ENCODE results near the gene NABP1.

NABP1 gene

DNA sequence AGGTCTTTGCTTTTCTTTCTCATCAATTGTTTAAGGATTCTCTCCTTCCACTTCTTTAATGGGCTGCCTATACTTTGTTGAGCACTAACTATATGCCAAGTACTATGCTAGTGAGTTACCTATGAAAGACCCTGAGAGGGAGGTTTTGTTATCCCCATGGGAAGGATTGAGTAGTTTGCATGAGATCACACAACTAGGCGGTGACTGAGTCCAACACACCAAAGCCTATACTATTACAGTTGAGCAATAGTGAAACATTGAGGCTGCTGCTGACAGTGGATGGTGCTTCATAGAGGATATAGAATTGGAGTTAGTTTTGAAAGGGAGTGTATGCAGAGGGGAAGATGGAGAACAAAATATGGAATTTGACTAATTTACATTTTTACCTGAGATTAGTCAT, 15.8 kb downstream of the NABP1 start:
- Histone ChIP-seq H3K27me3 (ENCODE audit: insufficient read depth, low read depth) (no peaks in the 10 kb centered on the region), H3K27ac (no peak overlapping the region), H2AFZ (ENCODE audit: low read depth) (no peak overlapping the region), H4K20me1 (ENCODE audit: insufficient read depth) (no peaks in the 10 kb centered on the region), H3K9ac (no peak overlapping the region), H3K36me3 (ENCODE audit: insufficient read depth) (no peaks in the 10 kb centered on the region), H3K4me2 (no peak overlapping the region), H3K4me3 (IDR thresholded peaks at IDR 0.05; ENCODE audit: insufficient read depth, low read depth, low read length) (no peak overlapping the region), H3K79me2 (ENCODE audit: insufficient read depth, low read depth) (no peaks in the 10 kb centered on the region), H3K4me1 (ENCODE audit: low read depth, poor library complexity, severe bottlenecking) (peaks cover 22% of the 10 kb centered on the region)
- TF ChIP-seq, protein P1, sequence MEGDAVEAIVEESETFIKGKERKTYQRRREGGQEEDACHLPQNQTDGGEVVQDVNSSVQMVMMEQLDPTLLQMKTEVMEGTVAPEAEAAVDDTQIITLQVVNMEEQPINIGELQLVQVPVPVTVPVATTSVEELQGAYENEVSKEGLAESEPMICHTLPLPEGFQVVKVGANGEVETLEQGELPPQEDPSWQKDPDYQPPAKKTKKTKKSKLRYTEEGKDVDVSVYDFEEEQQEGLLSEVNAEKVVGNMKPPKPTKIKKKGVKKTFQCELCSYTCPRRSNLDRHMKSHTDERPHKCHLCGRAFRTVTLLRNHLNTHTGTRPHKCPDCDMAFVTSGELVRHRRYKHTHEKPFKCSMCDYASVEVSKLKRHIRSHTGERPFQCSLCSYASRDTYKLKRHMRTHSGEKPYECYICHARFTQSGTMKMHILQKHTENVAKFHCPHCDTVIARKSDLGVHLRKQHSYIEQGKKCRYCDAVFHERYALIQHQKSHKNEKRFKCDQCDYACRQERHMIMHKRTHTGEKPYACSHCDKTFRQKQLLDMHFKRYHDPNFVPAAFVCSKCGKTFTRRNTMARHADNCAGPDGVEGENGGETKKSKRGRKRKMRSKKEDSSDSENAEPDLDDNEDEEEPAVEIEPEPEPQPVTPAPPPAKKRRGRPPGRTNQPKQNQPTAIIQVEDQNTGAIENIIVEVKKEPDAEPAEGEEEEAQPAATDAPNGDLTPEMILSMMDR (conservative IDR thresholded peaks at IDR 0.05; ENCODE audit: low read depth, low read length), result no peak

DNA sequence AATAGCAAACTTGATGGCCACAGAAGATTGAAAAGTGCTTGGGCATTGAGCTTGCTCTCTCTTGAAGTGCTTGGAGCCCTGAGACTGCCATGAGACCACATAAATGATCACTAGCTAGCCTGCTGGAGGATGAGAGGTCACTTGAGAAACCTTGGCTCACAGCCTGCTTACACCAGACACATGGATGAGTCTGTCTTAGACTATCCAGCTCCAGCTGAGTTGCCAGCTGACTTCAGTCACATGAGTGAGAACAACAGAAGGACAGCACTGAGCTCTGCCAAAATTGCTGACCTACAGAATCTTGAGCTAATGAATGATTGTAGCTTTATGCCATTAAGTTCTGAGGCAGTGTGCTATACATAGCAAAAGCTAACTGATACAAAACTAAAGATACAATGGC, 18.1 kb downstream of the NABP1 start:
- Histone ChIP-seq H3K4me1 (ENCODE audit: low read depth, poor library complexity, severe bottlenecking) (peaks cover 2% of the 10 kb centered on the region), H3K4me3 (IDR thresholded peaks at IDR 0.05; ENCODE audit: insufficient read depth, low read depth, low read length) (no peak overlapping the region), H3K4me2 (no peak overlapping the region), H4K20me1 (ENCODE audit: insufficient read depth) (no peaks in the 10 kb centered on the region), H3K27me3 (ENCODE audit: insufficient read depth, low read depth) (no peaks in the 10 kb centered on the region), H2AFZ (ENCODE audit: low read depth) (no peak overlapping the region), H3K9ac (no peak overlapping the region), H3K27ac (no peak overlapping the region), H3K36me3 (ENCODE audit: insufficient read depth) (no peaks in the 10 kb centered on the region), H3K79me2 (ENCODE audit: insufficient read depth, low read depth) (no peaks in the 10 kb centered on the region)
- TF ChIP-seq, protein P1 (conservative IDR thresholded peaks at IDR 0.05; ENCODE audit: low read depth, low read length), result no peak

DNA sequence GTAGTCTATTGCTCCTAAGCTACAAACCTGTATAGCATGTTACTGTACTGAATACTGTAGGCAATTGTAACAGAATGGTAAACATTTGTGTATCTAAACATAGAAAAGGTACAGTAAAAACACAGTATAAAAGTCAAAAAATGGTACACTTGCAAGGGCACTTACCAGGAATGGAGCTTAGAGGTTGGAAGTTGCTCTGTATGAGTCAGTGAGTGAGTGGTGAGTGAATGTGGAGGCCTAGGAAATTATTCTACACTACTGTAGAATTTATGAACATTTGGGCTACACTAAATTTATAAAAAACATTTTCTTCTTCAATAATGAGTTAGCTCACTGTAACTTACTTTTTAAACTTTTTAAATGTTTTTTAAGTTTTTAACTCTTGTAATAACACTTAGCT, 19.0 kb downstream of the NABP1 start:
- H3K27ac ChIP-seq, result no peak overlapping the region
- H3K9ac ChIP-seq, result no peak overlapping the region
- no peak overlapping the region for H3K4me3 ChIP-seq (IDR thresholded peaks at IDR 0.05; ENCODE audit: insufficient read depth, low read depth, low read length)
- H2AFZ ChIP-seq (ENCODE audit: low read depth), result no peak overlapping the region
- TF ChIP-seq, protein P1 (conservative IDR thresholded peaks at IDR 0.05; ENCODE audit: low read depth, low read length), result no peak
- H3K4me2 ChIP-seq, result no peak overlapping the region
- H3K4me1 ChIP-seq (ENCODE audit: low read depth, poor library complexity, severe bottlenecking), result no peaks in the 10 kb centered on the region
- H3K36me3 ChIP-seq (ENCODE audit: insufficient read depth), result no peaks in the 10 kb centered on the region
- no peaks in the 10 kb centered on the region for H3K27me3 ChIP-seq (ENCODE audit: insufficient read depth, low read depth)
- no peaks in the 10 kb centered on the region for H3K79me2 ChIP-seq (ENCODE audit: insufficient read depth, low read depth)
- H4K20me1 ChIP-seq (ENCODE audit: insufficient read depth), result no peaks in the 10 kb centered on the region

DNA sequence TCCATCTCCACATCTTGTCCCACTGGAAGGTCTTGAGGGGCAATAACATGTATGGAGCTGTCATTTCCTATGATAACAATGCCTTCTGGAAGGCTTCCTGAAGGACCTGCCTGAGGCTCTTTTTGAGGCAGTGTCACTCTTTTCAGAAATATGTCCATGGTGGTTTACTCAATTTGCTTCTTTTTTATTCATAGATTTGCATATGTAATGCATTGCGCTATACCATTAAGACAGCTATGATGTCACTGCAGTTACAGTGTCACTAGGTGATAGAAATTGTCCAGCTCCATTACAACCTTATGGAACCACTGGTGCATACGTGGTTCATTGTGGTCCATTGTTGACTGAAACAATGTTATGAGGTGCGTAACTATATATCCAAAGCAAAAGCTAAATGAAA, 19.9 kb downstream of the NABP1 start:
- Histone ChIP-seq H3K4me1 (ENCODE audit: low read depth, poor library complexity, severe bottlenecking) (no peaks in the 10 kb centered on the region), H2AFZ (ENCODE audit: low read depth) (no peak overlapping the region), H3K4me3 (IDR thresholded peaks at IDR 0.05; ENCODE audit: insufficient read depth, low read depth, low read length) (no peak overlapping the region), H3K27ac (no peak overlapping the region), H3K27me3 (ENCODE audit: insufficient read depth, low read depth) (no peaks in the 10 kb centered on the region), H3K9ac (no peak overlapping the region), H3K36me3 (ENCODE audit: insufficient read depth) (no peaks in the 10 kb centered on the region), H4K20me1 (ENCODE audit: insufficient read depth) (no peaks in the 10 kb centered on the region), H3K79me2 (ENCODE audit: insufficient read depth, low read depth) (no peaks in the 10 kb centered on the region), H3K4me2 (no peak overlapping the region)
- TF ChIP-seq, protein P1 (conservative IDR thresholded peaks at IDR 0.05; ENCODE audit: low read depth, low read length), result no peak
